Activated T-cell treated with anti-CD3 and anti-CD28 coated beads, Interleukin-2, amount 50 U/mL, for 24 hours (primary cell): ENCODE results near the gene ASCL2.

ENCODE experiments used
- DNase-seq: peaks from one replicate; pipeline ENCODE4 v3.0.0-alpha.2; 2020
- H3K27ac Mint-ChIP-seq: 2 replicates; pipeline ENCODE4 v1.8.0; 2020; ENCODE audit warnings: mild to moderate bottlenecking, mixed read lengths
- H3K27me3 Mint-ChIP-seq: 2 replicates; pipeline ENCODE4 v1.8.0; 2020; ENCODE audit warnings: mixed read lengths
- H3K36me3 Mint-ChIP-seq: 2 replicates; pipeline ENCODE4 v1.8.0; 2020; ENCODE audit warnings: low read depth, mixed read lengths
- H3K4me1 Mint-ChIP-seq: 2 replicates; pipeline ENCODE4 v1.8.0; 2020; ENCODE audit warnings: low read depth, mixed read lengths
- H3K4me3 Mint-ChIP-seq: 2 replicates; pipeline ENCODE4 v1.8.0; 2020; ENCODE audit warnings: mild to moderate bottlenecking, moderate library complexity, mixed read lengths
- H3K9me3 Mint-ChIP-seq: 2 replicates; pipeline ENCODE4 v1.8.0; 2020; ENCODE audit warnings: mixed read lengths

The ASCL2 gene

DNA sequence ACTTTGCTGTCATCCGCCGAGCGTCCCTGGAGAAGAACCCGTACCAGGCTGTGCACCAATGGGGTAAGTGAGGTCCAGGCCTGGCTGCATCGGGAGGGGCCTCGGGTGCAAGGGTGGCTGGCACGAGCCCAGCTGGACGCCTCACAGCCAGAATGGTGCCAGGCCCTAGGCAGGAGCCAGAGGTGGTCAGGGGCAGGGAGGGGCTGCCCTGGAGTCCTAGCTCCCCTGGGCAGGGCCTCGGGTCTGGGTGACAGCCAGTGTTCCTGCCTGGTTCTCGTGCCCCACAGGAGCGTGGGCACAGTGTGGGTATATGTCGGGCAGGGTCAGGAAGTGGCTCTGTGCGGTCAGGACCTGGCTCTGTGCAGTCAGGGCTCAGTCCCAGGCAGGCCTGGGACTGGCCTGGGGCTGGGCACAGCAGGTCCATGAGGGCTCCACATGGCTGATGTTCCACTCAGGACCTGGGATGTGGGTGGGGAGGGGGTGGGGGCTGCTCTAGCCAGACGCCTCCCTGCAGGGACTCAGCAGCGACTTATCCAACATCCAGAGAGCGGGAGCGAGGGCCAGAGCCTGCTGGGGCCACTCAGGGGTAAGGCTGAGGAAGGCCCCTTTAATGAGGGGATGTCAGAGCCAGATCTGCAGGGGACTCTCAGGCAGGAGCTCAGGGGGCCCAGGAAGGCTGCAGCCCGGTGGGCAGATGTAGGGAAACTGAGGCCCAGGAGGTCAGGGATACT is 32.7 kb upstream of the ASCL2 start:
- H3K4me1 Mint-ChIP-seq: peaks cover 74% of the 10 kb centered on the region
- H3K4me3 Mint-ChIP-seq: peak overlapping the region; percentile 89
- H3K36me3 Mint-ChIP-seq: peaks cover 2% of the 10 kb centered on the region
- peak overlapping the region; percentile 93 for H3K27ac Mint-ChIP-seq
- no peaks in the 10 kb centered on the region for H3K9me3 Mint-ChIP-seq
- no peak for DNase-seq
- H3K27me3 Mint-ChIP-seq: no peaks in the 10 kb centered on the region

DNA sequence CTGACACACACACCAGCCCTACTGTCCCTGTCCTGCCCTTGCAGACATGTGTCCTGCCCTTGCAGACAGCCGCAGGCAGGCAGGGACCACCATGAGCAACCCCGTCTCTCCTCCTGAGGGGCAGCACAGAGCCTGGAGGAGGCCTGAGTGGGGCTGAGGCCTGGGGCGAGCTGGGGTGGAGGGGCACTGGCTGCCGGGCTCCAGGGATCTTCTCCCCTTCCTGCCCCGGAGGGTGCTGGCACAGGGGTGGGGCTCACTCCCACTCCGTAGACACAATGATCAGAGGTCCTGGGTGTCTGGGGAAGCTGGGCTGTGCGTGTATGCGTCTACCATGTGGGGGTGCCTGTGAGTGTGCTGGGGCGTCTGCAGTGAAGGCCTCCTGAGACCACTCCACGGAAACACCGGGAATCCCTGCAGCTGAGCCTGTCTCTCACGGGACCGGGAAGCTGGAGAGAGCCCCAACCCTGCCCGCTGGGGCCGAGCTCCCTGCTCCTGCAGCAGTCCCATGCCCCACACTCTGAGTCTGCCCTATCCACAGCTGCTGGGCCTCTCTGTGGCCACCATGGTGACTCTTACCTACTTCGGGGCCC is 32.0 kb upstream of the ASCL2 start:
- DNase-seq: peak; percentile 66
- H3K27me3 Mint-ChIP-seq: no peaks in the 10 kb centered on the region
- peak overlapping the region; percentile 93 for H3K27ac Mint-ChIP-seq
- H3K36me3 Mint-ChIP-seq: peaks cover 4% of the 10 kb centered on the region
- peak overlapping the region; percentile 89 for H3K4me3 Mint-ChIP-seq
- H3K9me3 Mint-ChIP-seq: no peaks in the 10 kb centered on the region
- H3K4me1 Mint-ChIP-seq: peaks cover 76% of the 10 kb centered on the region

DNA sequence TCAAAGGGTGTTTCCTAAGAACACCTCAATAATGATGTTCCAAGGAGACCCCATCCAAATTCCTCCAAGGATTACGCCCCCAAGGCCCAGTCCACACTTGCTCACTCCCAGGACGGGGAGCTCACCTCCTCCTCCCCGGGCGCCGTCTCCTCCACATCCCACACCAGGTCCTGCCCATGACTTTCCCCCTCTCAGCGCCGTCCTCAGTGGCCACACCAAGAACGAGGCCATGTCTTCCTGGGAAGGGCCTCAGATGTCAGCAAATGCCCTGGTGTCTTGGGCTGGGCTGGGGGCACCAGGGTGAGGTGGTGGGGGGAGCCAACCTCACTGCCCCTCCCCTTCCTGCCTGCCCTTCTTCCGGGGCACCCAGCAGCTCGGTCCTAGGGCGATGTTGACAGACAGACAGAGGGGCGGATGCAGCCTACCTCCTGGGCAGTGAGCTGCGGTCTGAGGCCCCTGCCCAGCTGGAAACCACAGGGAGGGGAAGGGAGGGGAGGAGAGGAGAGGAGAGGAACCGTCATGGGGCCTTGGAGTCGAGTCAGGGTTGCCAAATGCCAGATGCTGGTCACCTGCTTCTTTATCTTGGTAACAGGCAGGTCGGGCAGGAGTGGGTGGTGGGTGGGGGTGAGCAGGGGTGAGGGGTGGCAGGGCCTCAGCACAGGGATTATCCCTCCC is 31.4 kb upstream of the ASCL2 start, which contains the start of the genes C11orf21 and TSPAN32:
C11orf21 (minus strand) TSS at position 288 of the 675 bp plus-strand sequence; CDS start at position 178, 110 bp downstream.
TSPAN32 (plus strand) TSS at position 383 of the 675 bp plus-strand sequence; CDS start at position 520, 137 bp downstream.
- DNase-seq: peak; percentile 73
- Mint-ChIP-seq H3K4me3 (peak within 1 kb of the TSS; percentile 89), H3K27ac (peak within 1 kb of the TSS; percentile 93), H3K9me3 (no peaks in the 10 kb centered on the region), H3K27me3 (no peaks in the 10 kb centered on the region), H3K4me1 (peaks cover 75% of the 10 kb centered on the region), H3K36me3 (peaks cover 6% of the 10 kb centered on the region)

- Mint-ChIP-seq H3K27me3 (no peaks in the 10 kb centered on the region), H3K4me1 (peaks cover 70% of the 10 kb centered on the region), H3K27ac (peak overlapping the region; percentile 93), H3K9me3 (no peaks in the 10 kb centered on the region), H3K4me3 (peak overlapping the region; percentile 89), H3K36me3 (peaks cover 6% of the 10 kb centered on the region)
- DNase-seq: no peak
These were observed 30.7 kb upstream of the ASCL2 start for GRCh38 chr11:2300936-2301630.

DNA sequence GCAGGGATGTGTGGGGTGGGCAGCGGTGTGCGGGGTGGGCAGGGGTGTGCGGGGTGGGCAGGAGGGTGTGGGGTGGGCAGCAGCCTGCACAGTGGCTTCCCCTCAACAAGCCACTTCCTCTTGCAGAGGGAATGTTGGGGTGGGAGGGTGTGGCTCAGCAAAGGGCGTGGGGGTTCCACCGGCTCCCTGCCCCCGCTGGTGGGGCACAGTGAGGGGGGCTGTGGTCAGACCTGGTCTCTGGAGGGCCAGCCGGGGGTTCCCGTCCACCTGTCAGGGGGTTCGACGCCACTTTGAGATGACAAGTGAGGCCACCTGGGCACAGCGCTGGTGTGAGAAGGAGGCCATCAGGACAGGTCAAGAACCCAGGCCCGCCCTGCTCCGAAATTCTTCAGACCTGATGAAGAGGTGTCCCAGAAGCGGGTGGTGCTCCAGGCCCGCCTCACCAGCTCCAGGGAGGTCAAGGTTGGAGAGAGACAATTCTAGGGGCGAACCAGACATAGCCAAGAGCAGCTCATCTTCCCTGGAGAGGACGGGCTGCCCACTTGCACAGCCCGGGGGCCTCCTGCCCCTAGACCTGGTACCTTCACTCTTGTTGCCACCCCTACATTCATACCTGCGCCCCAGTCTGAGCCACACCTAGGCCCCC is 30.0 kb upstream of the ASCL2 start:
- Mint-ChIP-seq H3K4me3 (peak overlapping the region; percentile 89), H3K27me3 (no peaks in the 10 kb centered on the region), H3K36me3 (peaks cover 6% of the 10 kb centered on the region), H3K9me3 (no peaks in the 10 kb centered on the region), H3K4me1 (peaks cover 63% of the 10 kb centered on the region), H3K27ac (peak overlapping the region; percentile 93)
- DNase-seq: peak; percentile 48

DNA sequence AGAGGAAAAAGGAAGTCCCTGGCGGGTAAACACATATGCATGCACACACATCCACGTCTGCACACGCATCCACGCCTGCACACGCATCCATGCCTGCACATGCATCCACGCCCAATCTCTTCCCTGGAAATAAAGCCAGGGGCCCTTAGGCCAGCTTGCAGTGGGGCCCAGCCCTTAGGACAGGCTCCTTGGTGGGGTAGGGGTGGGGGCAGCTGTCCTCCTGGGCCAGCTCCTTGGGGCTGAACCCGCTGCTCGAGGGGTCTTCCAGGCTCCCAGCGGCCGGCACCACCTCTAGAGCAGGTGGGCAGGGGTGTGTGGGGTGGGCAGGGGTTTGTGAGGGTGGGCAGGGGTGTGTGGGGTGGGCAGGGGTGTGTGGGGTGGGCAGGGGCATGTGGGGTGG is 29.4 kb upstream of the ASCL2 start:
- Mint-ChIP-seq H3K9me3 (no peaks in the 10 kb centered on the region), H3K27ac (peak overlapping the region; percentile 52), H3K4me1 (peaks cover 57% of the 10 kb centered on the region), H3K4me3 (no peak overlapping the region), H3K36me3 (peaks cover 6% of the 10 kb centered on the region), H3K27me3 (no peaks in the 10 kb centered on the region)
- no peak for DNase-seq

- H3K4me3 Mint-ChIP-seq: peak overlapping the region; percentile 18
- H3K27ac Mint-ChIP-seq: peak overlapping the region; percentile 52
- DNase-seq: peak; percentile 65
- H3K9me3 Mint-ChIP-seq: no peaks in the 10 kb centered on the region
- H3K36me3 Mint-ChIP-seq: peaks cover 6% of the 10 kb centered on the region
- H3K4me1 Mint-ChIP-seq: peaks cover 54% of the 10 kb centered on the region
- no peaks in the 10 kb centered on the region for H3K27me3 Mint-ChIP-seq
These were observed 28.7 kb upstream of the ASCL2 start for GRCh38 chr11:2298795-2299761.

GRCh38 chr11:2298131-2298794 is 27.9 kb upstream of the ASCL2 start:
- Mint-ChIP-seq H3K27me3 (no peaks in the 10 kb centered on the region), H3K4me1 (peaks cover 48% of the 10 kb centered on the region), H3K9me3 (no peaks in the 10 kb centered on the region), H3K4me3 (no peak overlapping the region), H3K36me3 (peaks cover 6% of the 10 kb centered on the region), H3K27ac (peak overlapping the region; percentile 17)
- DNase-seq: no peak

DNA sequence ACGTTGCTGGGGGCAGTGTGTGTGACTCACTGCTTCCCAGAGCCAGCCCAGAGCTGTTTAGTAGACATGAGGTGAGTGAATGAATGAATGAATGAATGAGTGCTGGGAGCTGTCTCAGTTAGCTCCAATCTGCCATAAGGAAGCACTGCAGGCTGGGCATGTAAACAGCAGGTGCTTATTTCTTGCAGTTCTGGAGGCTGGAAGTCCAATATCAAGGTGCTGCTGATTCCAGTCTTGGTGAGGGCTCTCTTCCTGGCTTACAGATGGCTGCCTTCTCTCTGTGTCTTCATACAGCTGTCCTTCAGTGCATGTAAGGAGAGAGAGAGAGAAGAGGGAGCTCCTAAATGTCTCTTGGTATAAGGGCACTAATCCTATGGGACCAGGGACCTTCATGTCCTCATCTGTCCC is 27.2 kb upstream of the ASCL2 start:
- peaks cover 42% of the 10 kb centered on the region for H3K4me1 Mint-ChIP-seq

GRCh38 chr11:2296913-2297622 is 26.7 kb upstream of the ASCL2 start:
- H3K36me3 Mint-ChIP-seq: peaks cover 6% of the 10 kb centered on the region
- H3K27me3 Mint-ChIP-seq: no peaks in the 10 kb centered on the region
- no peaks in the 10 kb centered on the region for H3K9me3 Mint-ChIP-seq
- DNase-seq: no peak
- H3K4me3 Mint-ChIP-seq: no peak overlapping the region
- H3K27ac Mint-ChIP-seq: peak overlapping the region; percentile 32
- H3K4me1 Mint-ChIP-seq: peaks cover 40% of the 10 kb centered on the region

More for the DNA sequence above, 27.2 kb upstream of the ASCL2 start:
- Mint-ChIP-seq H3K36me3 (peaks cover 6% of the 10 kb centered on the region), H3K4me3 (no peak overlapping the region), H3K9me3 (no peaks in the 10 kb centered on the region), H3K27ac (peak overlapping the region; percentile 32), H3K27me3 (no peaks in the 10 kb centered on the region)
- no peak for DNase-seq

DNA sequence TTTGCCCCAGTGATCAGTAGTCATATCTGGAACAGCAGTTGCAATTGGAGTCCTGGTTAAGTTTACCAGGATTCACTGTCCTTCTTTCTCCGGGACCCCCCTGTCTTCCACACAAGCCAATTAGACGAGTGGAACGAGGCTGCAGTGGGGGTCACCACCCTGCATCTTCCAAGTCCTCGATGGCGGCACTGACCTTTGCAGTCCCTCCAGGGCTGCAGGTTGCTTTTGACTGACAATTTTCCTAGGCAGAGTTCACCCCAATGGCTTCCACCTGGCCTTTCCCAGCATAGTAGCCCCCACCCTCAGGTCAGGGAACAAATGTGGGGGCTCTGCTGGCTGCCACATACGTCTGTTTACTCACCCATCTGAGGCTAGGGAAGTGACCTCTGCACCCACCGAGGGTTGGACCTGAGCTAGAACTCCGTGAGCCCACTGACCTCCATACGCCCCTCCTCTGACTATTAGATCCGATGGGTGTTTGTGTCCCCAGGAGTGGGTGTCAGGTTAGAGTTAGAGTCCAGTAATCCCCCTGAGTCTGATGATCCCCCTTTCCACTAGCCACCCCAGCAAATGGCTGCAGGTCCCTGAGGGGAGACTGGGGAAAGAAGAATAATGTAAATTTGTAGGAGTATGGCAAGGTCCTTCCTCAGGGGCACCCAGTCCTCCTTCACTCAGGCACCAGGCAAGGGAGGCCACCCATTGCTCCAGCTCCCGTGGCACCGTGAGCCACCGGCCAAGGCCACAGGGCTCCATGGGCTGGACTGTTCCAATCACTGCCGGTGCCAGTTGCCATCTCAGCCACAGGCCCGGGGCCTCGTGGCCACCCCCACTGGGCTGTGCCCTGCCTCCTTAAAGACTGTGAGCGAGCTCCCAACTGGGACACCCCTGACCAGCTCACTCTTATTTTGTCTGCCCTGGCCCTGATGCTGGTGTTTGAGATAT is 25.9 kb upstream of the ASCL2 start:
- H3K9me3 Mint-ChIP-seq: no peaks in the 10 kb centered on the region
- no peak overlapping the region for H3K4me3 Mint-ChIP-seq
- H3K4me1 Mint-ChIP-seq: peaks cover 32% of the 10 kb centered on the region
- H3K27me3 Mint-ChIP-seq: no peaks in the 10 kb centered on the region
- peak overlapping the region; percentile 22 for H3K27ac Mint-ChIP-seq
- peak; percentile 19 for DNase-seq
- peaks cover 4% of the 10 kb centered on the region for H3K36me3 Mint-ChIP-seq
